ENCODE measurements around the gene MIX23. TPM values are rescaled to one million over a fixed set of nuclear protein-coding genes. Genes with fewer than 3 reads are reported as not detected.

MIX23 gene
- total and polyA plus RNA-seq, 2 of the 4 experiments (the other 2 are of a cell fraction): 10.0 to 26.7 TPM

- Histone ChIP-seq H2AK5ac (ENCODE audit: low read depth, low read length) (no peak overlapping the region), H3K56ac (ENCODE audit: extremely low read depth, insufficient read depth, low read length) (no peak overlapping the region), H2AFZ (replicated peaks; ENCODE audit: low read length, poor library complexity) (no peak overlapping the region), H3K79me1 (ENCODE audit: low read depth in 1 of 2, low read length in 2 of 2) (peaks cover 5 to 11% of the 10 kb centered on the region in 2 experiments; a peak in 2 of 4 replicates), H3K14ac (replicated peaks; ENCODE audit: low read depth, low read length) (no peak overlapping the region), H4K91ac (ENCODE audit: insufficient read depth, low read depth, low read length) (no peak overlapping the region), H3K4ac (ENCODE audit: low read depth, low read length) (no peak overlapping the region), H2AK9ac (replicated peaks; ENCODE audit: low read depth, low read length, poor library complexity) (no peak overlapping the region), H2BK20ac (ENCODE audit: low read depth, low read length) (no peak overlapping the region), H3K4me1 (ENCODE audit: control insufficient read depth, insufficient read depth, low read length) (no peaks in the 10 kb centered on the region), H3K9me3 (ENCODE audit: control insufficient read depth, insufficient read depth, low read length) (no peaks in the 10 kb centered on the region), H3K23ac (ENCODE audit: low read depth, low read length) (no peak overlapping the region), H3K18ac (ENCODE audit: low read depth, low read length) (no peak overlapping the region), H3K9ac (ENCODE audit: low read depth, low read length) (no peak overlapping the region), H2BK15ac (ENCODE audit: low read depth, low read length) (no peak overlapping the region), H2BK5ac (ENCODE audit: low read depth, low read length, poor library complexity, severe bottlenecking) (no peak overlapping the region), H3K27ac (ENCODE audit: insufficient read depth, low read length) (no peak overlapping the region), H4K20me1 (ENCODE audit: insufficient read depth, low read length) (no peaks in the 10 kb centered on the region), H3K27me3 (ENCODE audit: control insufficient read depth, insufficient read depth, low read length) (no peaks in the 10 kb centered on the region), H3K4me2 (ENCODE audit: low read depth, low read length) (no peak overlapping the region), H3K9me1 (ENCODE audit: insufficient read depth, low read length) (no peaks in the 10 kb centered on the region), H3K4me3 (ENCODE audit: insufficient read depth, low read depth, low read length) (no peak overlapping the region), H4K5ac (ENCODE audit: low read depth, low read length) (no peak overlapping the region), H4K8ac (ENCODE audit: low read depth in 2 of 2, low read length in 2 of 2) (no peak overlapping the region), H3K36me3 (ENCODE audit: control insufficient read depth, insufficient read depth, low read length) (peaks cover 25% of the 10 kb centered on the region), H2BK120ac (ENCODE audit: low read depth, low read length) (no peak overlapping the region)
- POLR2A ChIA-PET (ENCODE audit: unreplicated experiment): no interaction called here
- dilution Hi-C loops (cut with HindIII; ENCODE audit: low sequenced_read_pairs, unreplicated experiment): no loop called here
- ATAC-seq (ENCODE audit: low read depth) (no peak), DNase-seq (no peak)
- in situ Hi-C loops (cut with MboI; ENCODE audit: low sequenced_read_pairs): no loop called here
- WGBS, 2 experiments (ENCODE audit: extremely low coverage in 2 of 2, insufficient read length in 1 of 2): no CpG with 5 or more reads among the region's 2 CpGs
- intact Hi-C loops (cut with micrococcal nuclease): no loop called here
- TF ChIP-seq POLR2A (IDR thresholded peaks at IDR 0.05; ENCODE audit: low read depth, low read length) (no peak), CEBPB (IDR thresholded peaks at IDR 0.05; ENCODE audit: low read depth, low read length) (no peak), MXI1 (IDR thresholded peaks at IDR 0.05; ENCODE audit: borderline replicate concordance, low read depth, low read length) (no peak), FOS (IDR thresholded peaks at IDR 0.05; ENCODE audit: low read depth, low read length) (no peak), CHD1 (IDR thresholded peaks at IDR 0.05; ENCODE audit: low read depth, low read length) (no peak), RCOR1 (IDR thresholded peaks at IDR 0.05; ENCODE audit: insufficient replicate concordance, low read length) (no peak), RFX5 (IDR thresholded peaks at IDR 0.05; ENCODE audit: low read depth, low read length) (no peak), CTCF (conservative IDR thresholded peaks at IDR 0.05; ENCODE audit: low read depth, low read length) (no peak), NFE2L2 (IDR thresholded peaks at IDR 0.05; ENCODE audit: low read depth, low read length) (no peak), RAD21 (IDR thresholded peaks at IDR 0.05; ENCODE audit: low read length) (no peak), ELK1 (IDR thresholded peaks at IDR 0.05; ENCODE audit: borderline replicate concordance, low read depth, low read length) (no peak), SMC3 (IDR thresholded peaks at IDR 0.05; ENCODE audit: low read depth, low read length) (no peak), BHLHE40 (IDR thresholded peaks at IDR 0.05; ENCODE audit: low read depth, low read length) (no peak), MAFK (IDR thresholded peaks at IDR 0.05; ENCODE audit: low read depth, low read length) (no peak), USF2 (IDR thresholded peaks at IDR 0.05; ENCODE audit: low read depth, low read length) (no peak), MAZ (IDR thresholded peaks at IDR 0.05; ENCODE audit: borderline replicate concordance, low read depth, low read length) (no peak)
- CTCF ChIA-PET: interaction anchor here (0.7 kb wide), 1 partner anchor 15 kb away, joined by 3 read pairs; no protein-coding TSS in a partner anchor
- BruUV-seq (replicated peaks): no TSS peak
These were observed 44.9 kb upstream of the MIX23 start for GRCh38 chr3:122427857-122428471.
